ENCODE data around the gene HOXB9. TPM values are rescaled to one million over a fixed set of nuclear protein-coding genes. Genes with fewer than 3 reads are reported as not detected.
A peak's percentile ranks its signal among the peaks of the same experiment; 100 is the strongest.

The HOXB9 gene
- total RNA-seq, 1 experiment from 2014 or later, result 65.9 TPM

DNA sequence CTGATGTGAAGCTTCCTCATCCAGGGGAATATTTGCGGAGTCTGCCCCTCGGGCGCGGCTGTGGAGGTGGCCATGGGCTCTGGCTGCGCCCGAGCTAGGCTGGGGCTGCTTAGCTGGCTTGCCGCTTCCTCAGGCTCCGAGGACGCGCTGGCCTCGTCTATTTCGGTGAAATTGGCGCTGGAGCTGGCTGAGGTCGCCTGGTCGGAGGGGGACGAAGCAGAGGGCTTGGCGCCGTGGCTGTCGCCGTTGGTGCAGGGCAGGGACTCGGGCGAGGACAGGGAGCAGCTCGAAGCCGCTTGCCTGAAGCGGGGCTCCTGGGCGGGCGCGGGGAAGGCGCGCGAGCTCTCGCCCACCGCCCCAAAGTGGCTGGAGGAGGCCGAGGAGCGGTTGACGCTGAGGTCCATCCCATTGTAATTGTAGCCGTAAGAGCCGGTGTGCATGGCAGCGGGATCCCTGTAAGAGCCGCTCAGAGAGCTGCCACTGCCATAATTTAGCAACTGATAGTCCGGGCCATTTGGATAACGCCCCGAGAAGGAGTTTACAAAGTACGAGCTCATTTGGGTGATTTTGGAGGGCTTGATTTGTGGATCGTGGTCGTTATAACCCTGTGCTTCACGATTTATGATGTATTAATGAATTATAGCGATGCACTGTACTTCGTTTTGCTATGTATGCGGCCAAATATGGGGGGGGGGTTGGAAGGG is 32.9 kb downstream of the HOXB9 start, which contains the start of gene HOXB5:
TSS of gene HOXB5 (minus strand) at position 654 of the 704 bp plus-strand sequence. CDS start at position 557, 97 bp downstream.
- ChIA-PET CTCF (interaction anchor here (1.0 to 1.5 kb wide), 4 partner anchors 20 to 332 kb away, joined by 3 to 10 read pairs (median 6); no protein-coding TSS in a partner anchor), POLR2A (interaction anchor here (0.6 to 1.2 kb wide), 5 partner anchors 8 to 331 kb away, joined by 3 to 5 read pairs (median 4); partner anchors contain the start of gene HOXB8)
- no peak for TF ChIP-seq CTCF (IDR thresholded peaks at IDR 0.05)
- no peak for TF ChIP-seq TCF7L2 (IDR thresholded peaks at IDR 0.05; ENCODE audit: low read depth, low read length)
- TF ChIP-seq, protein P1, sequence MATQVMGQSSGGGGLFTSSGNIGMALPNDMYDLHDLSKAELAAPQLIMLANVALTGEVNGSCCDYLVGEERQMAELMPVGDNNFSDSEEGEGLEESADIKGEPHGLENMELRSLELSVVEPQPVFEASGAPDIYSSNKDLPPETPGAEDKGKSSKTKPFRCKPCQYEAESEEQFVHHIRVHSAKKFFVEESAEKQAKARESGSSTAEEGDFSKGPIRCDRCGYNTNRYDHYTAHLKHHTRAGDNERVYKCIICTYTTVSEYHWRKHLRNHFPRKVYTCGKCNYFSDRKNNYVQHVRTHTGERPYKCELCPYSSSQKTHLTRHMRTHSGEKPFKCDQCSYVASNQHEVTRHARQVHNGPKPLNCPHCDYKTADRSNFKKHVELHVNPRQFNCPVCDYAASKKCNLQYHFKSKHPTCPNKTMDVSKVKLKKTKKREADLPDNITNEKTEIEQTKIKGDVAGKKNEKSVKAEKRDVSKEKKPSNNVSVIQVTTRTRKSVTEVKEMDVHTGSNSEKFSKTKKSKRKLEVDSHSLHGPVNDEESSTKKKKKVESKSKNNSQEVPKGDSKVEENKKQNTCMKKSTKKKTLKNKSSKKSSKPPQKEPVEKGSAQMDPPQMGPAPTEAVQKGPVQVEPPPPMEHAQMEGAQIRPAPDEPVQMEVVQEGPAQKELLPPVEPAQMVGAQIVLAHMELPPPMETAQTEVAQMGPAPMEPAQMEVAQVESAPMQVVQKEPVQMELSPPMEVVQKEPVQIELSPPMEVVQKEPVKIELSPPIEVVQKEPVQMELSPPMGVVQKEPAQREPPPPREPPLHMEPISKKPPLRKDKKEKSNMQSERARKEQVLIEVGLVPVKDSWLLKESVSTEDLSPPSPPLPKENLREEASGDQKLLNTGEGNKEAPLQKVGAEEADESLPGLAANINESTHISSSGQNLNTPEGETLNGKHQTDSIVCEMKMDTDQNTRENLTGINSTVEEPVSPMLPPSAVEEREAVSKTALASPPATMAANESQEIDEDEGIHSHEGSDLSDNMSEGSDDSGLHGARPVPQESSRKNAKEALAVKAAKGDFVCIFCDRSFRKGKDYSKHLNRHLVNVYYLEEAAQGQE (IDR thresholded peaks at IDR 0.05; ENCODE audit: insufficient read depth in 1 of 2, low read depth in 2 of 2, low read length in 1 of 2), result no peak
- TF ChIP-seq POLR2AphosphoS5 (IDR thresholded peaks at IDR 0.05; ENCODE audit: low read depth, low read length), result peak; percentile 75
- 0 out of 2 replicates have a peak, but pooled peaks have one; percentile 52 for TF ChIP-seq SIN3A (IDR thresholded peaks at IDR 0.05; ENCODE audit: borderline replicate concordance, insufficient read depth, low read depth, low read length)
- peak; percentile 1; the same call in 1 of the 2 replicates for ATAC-seq
- DNase-seq (ENCODE audit: low read depth, low spot score), result no peak
- BruUV-seq (replicated peaks), result no TSS peak
- H3K4me1 ChIP-seq (ENCODE audit: control insufficient read depth, insufficient read depth, low read length), result peaks cover 66% of the 10 kb centered on the region
- in situ Hi-C loops (cut with HindIII; ENCODE audit: low pct_unique_long_range_greater_than_20kb, low sequenced_read_pairs), result no loop called here
- no peaks in the 10 kb centered on the region for H3K27me3 ChIP-seq (ENCODE audit: control insufficient read depth, insufficient read depth, low read length)
- peak within 1 kb of the TSS; percentile 99 for H3K27ac ChIP-seq (ENCODE audit: low read length)
- H3K9me3 ChIP-seq (ENCODE audit: control insufficient read depth, insufficient read depth, low read depth, low read length), result no peaks in the 10 kb centered on the region
- H3K36me3 ChIP-seq (ENCODE audit: control insufficient read depth, insufficient read depth, low read length), result no peaks in the 10 kb centered on the region; the same call in 1 of the 2 replicates
- H3K4me3 ChIP-seq (ENCODE audit: low read depth in 2 of 2, low read length in 2 of 2), result peak within 1 kb of the TSS; percentile 70 to 99
- intact Hi-C loops (cut with micrococcal nuclease; ENCODE audit: unreplicated experiment), result no loop called here

DNA sequence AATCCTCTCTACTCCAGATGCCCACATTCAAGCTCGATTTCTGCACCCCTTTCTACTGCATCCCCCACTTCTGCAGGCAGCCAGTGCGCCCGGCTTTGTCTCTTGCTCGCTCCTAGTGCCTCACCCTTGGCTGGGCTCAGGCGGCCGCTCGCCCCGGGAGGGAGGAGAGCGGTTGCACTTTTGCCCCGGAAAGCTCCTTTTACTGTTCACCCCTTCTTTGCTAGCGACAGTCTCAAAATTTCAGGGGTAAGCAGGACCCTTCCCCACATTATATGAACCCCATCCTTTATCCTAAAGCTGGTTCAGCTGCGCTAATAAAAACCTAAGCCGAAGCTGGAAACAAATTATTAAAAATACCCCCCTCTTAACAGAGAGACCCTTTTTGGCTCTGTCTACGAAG is 33.6 kb downstream of the HOXB9 start:
- ATAC-seq, result no peak
- ChIA-PET CTCF (interaction anchor here (0.6 to 1.4 kb wide), 4 partner anchors 257 to 567 kb away, joined by 3 to 10 read pairs (median 6); no protein-coding TSS in a partner anchor), POLR2A (interaction anchor here (0.8 to 1.2 kb wide), 3 partner anchors 9 to 242 kb away, joined by 3 to 5 read pairs (median 3); partner anchors contain the start of gene HOXB8)
- H3K36me3 ChIP-seq (ENCODE audit: control insufficient read depth, insufficient read depth, low read length), result no peaks in the 10 kb centered on the region; the same call in 1 of the 2 replicates
- H3K9me3 ChIP-seq (ENCODE audit: control insufficient read depth, insufficient read depth, low read depth, low read length), result no peaks in the 10 kb centered on the region
- H3K27ac ChIP-seq (ENCODE audit: low read length), result peak overlapping the region; percentile 99
- TF ChIP-seq, protein P1 (IDR thresholded peaks at IDR 0.05; ENCODE audit: insufficient read depth in 1 of 2, low read depth in 2 of 2, low read length in 1 of 2), result no peak
- TF ChIP-seq SIN3A (IDR thresholded peaks at IDR 0.05; ENCODE audit: borderline replicate concordance, insufficient read depth, low read depth, low read length), result no peak
- no peak for TF ChIP-seq TCF7L2 (IDR thresholded peaks at IDR 0.05; ENCODE audit: low read depth, low read length)
- no peak for TF ChIP-seq POLR2AphosphoS5 (IDR thresholded peaks at IDR 0.05; ENCODE audit: low read depth, low read length)
- no peak for TF ChIP-seq CTCF (IDR thresholded peaks at IDR 0.05)
- H3K4me1 ChIP-seq (ENCODE audit: control insufficient read depth, insufficient read depth, low read length), result peaks cover 74% of the 10 kb centered on the region
- no peaks in the 10 kb centered on the region for H3K27me3 ChIP-seq (ENCODE audit: control insufficient read depth, insufficient read depth, low read length)
- DNase-seq (ENCODE audit: low read depth, low spot score), result no peak
- intact Hi-C loops (cut with micrococcal nuclease; ENCODE audit: unreplicated experiment) (no loop called here), in situ Hi-C loops (cut with HindIII; ENCODE audit: low pct_unique_long_range_greater_than_20kb, low sequenced_read_pairs) (no loop called here)
- peak overlapping the region; percentile 70 to 99 for H3K4me3 ChIP-seq (ENCODE audit: low read depth in 2 of 2, low read length in 2 of 2)
- BruUV-seq (replicated peaks), result no TSS peak

Data from Panc1 (cell line).